Measurements from ENCODE around the gene DXO.
"Not testable (repeated sequence)": the region's sequence is repeated elsewhere in the genome, so short reads cannot be mapped to it uniquely, and the experiment has no call there.

DXO gene

GRCh38 chr6:31943742-31944141 is 28.2 kb downstream of the DXO start:
- Histone ChIP-seq H3K4me3 (ENCODE audit: low read length) (no peak overlapping the region), H3K9me3 (ENCODE audit: insufficient read depth, low read depth, low read length) (no peaks in the 10 kb centered on the region), H3K4me1 (ENCODE audit: insufficient read depth, low read length) (peaks cover 16% of the 10 kb centered on the region; the same call in 1 of the 2 replicates), H3K27me3 (ENCODE audit: insufficient read depth, low read length) (no peaks in the 10 kb centered on the region), H3K27ac (ENCODE audit: low read depth, low read length) (no peak overlapping the region), H3K9ac (ENCODE audit: low read depth, low read length) (no peak overlapping the region), H3K36me3 (ENCODE audit: insufficient read depth, low read length) (no peaks in the 10 kb centered on the region)
- WGBS: 84% methylated on average over 3 of the region's 3 CpGs

- Histone ChIP-seq H3K4me1 (ENCODE audit: insufficient read depth, low read length) (peaks cover 8% of the 10 kb centered on the region; the same call in 1 of the 2 replicates), H3K4me3 (ENCODE audit: low read length) (no peak overlapping the region), H3K27me3 (ENCODE audit: insufficient read depth, low read length) (no peaks in the 10 kb centered on the region), H3K9me3 (ENCODE audit: insufficient read depth, low read depth, low read length) (no peaks in the 10 kb centered on the region), H3K9ac (ENCODE audit: low read depth, low read length) (no peak overlapping the region), H3K27ac (ENCODE audit: low read depth, low read length) (no peak overlapping the region), H3K36me3 (ENCODE audit: insufficient read depth, low read length) (no peaks in the 10 kb centered on the region)
- WGBS: 59% methylated on average over 6 of the region's 6 CpGs
Measured at GRCh38 chr6:31940256-31940664, 31.7 kb downstream of the DXO start.

DNA sequence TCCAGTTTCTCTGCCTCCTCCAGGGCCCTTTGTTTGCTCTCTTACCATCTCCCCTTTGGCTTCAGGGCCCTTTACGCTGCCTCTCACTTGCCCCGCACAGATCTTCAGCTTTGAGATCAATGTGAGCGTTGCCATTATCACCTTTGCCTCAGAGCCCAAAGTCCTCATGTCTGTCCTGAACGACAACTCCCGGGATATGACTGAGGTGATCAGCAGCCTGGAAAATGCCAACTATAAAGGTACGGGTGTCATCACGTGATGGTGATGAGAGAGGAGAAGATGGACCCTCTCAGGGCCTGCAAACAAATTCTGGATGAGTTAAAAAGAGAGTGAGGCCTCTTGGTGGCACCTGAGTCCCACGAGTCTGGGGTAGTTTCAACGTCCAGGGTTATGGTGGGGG is 36.1 kb downstream of the DXO start:
- 86% methylated on average over 9 of the region's 9 CpGs for WGBS
- H3K4me3 ChIP-seq (ENCODE audit: low read length): no peak overlapping the region
- no peak overlapping the region for H3K9ac ChIP-seq (ENCODE audit: low read depth, low read length)
- 0 out of 2 replicates have a peak, but pooled peaks cover 3% of the 10 kb centered on the region for H3K9me3 ChIP-seq (ENCODE audit: insufficient read depth, low read depth, low read length)
- no peaks in the 10 kb centered on the region for H3K27me3 ChIP-seq (ENCODE audit: insufficient read depth, low read length)
- H3K36me3 ChIP-seq (ENCODE audit: insufficient read depth, low read length): no peaks in the 10 kb centered on the region
- no peak overlapping the region for H3K27ac ChIP-seq (ENCODE audit: low read depth, low read length)
- H3K4me1 ChIP-seq (ENCODE audit: insufficient read depth, low read length): 0 out of 2 replicates have a peak, but pooled peaks cover 8% of the 10 kb centered on the region

- Histone ChIP-seq H3K4me1 (ENCODE audit: insufficient read depth, low read length) (0 out of 2 replicates have a peak, but pooled peaks cover under 1% of the 10 kb centered on the region), H3K36me3 (ENCODE audit: insufficient read depth, low read length) (no peaks in the 10 kb centered on the region), H3K27ac (ENCODE audit: low read depth, low read length) (no peak overlapping the region), H3K4me3 (ENCODE audit: low read length) (no peak overlapping the region), H3K9me3 (ENCODE audit: insufficient read depth, low read depth, low read length) (0 out of 2 replicates have a peak, but pooled peaks cover 3% of the 10 kb centered on the region), H3K9ac (ENCODE audit: low read depth, low read length) (no peak overlapping the region), H3K27me3 (ENCODE audit: insufficient read depth, low read length) (no peaks in the 10 kb centered on the region)
- WGBS: no CpG with 5 or more reads among the region's 3 CpGs
Measured at GRCh38 chr6:31935021-31935420, 36.9 kb downstream of the DXO start.

DNA sequence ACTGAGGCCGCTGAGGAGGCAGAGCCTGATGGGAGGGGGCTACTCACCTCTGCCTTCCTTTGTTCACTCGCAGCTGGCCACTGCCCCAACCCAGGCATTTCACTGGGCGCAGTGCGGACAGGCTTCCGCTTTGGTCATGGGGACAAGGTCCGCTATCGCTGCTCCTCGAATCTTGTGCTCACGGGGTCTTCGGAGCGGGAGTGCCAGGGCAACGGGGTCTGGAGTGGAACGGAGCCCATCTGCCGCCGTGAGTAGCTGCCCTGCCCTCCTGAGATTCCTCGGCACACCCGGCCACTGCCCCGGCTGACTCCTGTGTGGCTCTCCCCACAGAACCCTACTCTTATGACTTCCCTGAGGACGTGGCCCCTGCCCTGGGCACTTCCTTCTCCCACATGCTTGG is 38.4 kb downstream of the DXO start:
- Histone ChIP-seq H3K4me1 (ENCODE audit: insufficient read depth, low read length) (no peaks in the 10 kb centered on the region), H3K9me3 (ENCODE audit: insufficient read depth, low read depth, low read length) (0 out of 2 replicates have a peak, but pooled peaks cover 3% of the 10 kb centered on the region), H3K9ac (ENCODE audit: low read depth, low read length) (no peak overlapping the region), H3K4me3 (ENCODE audit: low read length) (no peak overlapping the region), H3K36me3 (ENCODE audit: insufficient read depth, low read length) (no peaks in the 10 kb centered on the region), H3K27me3 (ENCODE audit: insufficient read depth, low read length) (no peaks in the 10 kb centered on the region), H3K27ac (ENCODE audit: low read depth, low read length) (no peak overlapping the region)
- WGBS: 93% methylated on average over 19 of the region's 19 CpGs

DNA sequence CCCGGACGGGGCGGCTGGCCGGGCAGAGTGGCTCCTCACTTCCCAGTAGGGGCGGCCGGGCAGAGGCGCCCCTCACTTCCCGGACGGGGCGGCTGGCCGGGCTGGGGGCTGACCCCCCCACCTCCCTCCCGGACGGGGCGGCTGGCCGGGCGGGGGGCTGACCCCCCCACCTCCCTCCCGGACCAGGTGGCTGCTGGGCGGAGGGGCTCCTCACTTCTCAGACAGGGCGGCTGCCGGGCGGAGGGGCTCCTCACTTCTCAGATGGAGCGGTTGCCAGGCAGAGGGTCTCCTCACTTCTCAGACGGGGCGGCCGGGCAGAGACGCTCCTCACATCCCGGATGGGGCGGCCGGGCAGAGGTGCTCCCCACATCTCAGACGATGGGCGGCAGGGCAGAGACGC is 39.8 kb downstream of the DXO start:
- H3K9ac ChIP-seq (ENCODE audit: low read depth, low read length); H3K4me3 ChIP-seq (ENCODE audit: low read length); H3K9me3 ChIP-seq (ENCODE audit: insufficient read depth, low read depth, low read length); H3K27ac ChIP-seq (ENCODE audit: low read depth, low read length); H3K4me1 ChIP-seq (ENCODE audit: insufficient read depth, low read length); H3K27me3 ChIP-seq (ENCODE audit: insufficient read depth, low read length); H3K36me3 ChIP-seq (ENCODE audit: insufficient read depth, low read length): not testable (repeated sequence)
- WGBS: 92% methylated on average over 28 of the region's 32 CpGs

DNA sequence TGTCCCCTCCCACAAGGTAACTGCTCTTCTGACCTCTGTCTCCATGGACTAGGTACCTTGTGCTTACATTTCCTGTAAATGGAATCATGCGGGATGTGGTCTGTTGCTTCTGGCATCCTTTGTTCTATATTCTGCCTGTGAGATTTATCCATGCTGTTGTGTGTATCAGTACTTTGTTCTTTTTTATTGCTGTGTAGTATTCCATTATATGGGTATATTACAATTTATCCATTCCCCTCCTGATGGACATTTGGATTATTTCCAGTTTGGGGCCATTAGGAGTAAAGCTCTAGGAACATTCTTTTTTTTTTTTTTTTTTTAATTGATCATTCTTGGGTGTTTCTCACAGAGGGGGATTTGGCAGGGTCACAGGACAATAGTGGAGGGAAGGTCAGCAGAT is 41.0 kb downstream of the DXO start:
- Histone ChIP-seq H3K4me1 (ENCODE audit: insufficient read depth, low read length) (no peaks in the 10 kb centered on the region), H3K27ac (ENCODE audit: low read depth, low read length) (no peak overlapping the region), H3K36me3 (ENCODE audit: insufficient read depth, low read length) (no peaks in the 10 kb centered on the region), H3K9me3 (ENCODE audit: insufficient read depth, low read depth, low read length) (0 out of 2 replicates have a peak, but pooled peaks cover 3% of the 10 kb centered on the region), H3K4me3 (ENCODE audit: low read length) (no peak overlapping the region), H3K27me3 (ENCODE audit: insufficient read depth, low read length) (no peaks in the 10 kb centered on the region), H3K9ac (ENCODE audit: low read depth, low read length) (no peak overlapping the region)
- WGBS: 100% methylated on average over 1 of the region's 1 CpG

GRCh38 chr6:31928672-31928939 is 43.3 kb downstream of the DXO start:
- Histone ChIP-seq H3K36me3 (ENCODE audit: insufficient read depth, low read length) (no peaks in the 10 kb centered on the region), H3K9ac (ENCODE audit: low read depth, low read length) (no peak overlapping the region), H3K27me3 (ENCODE audit: insufficient read depth, low read length) (no peaks in the 10 kb centered on the region), H3K4me3 (ENCODE audit: low read length) (no peak overlapping the region), H3K27ac (ENCODE audit: low read depth, low read length) (no peak overlapping the region), H3K4me1 (ENCODE audit: insufficient read depth, low read length) (no peaks in the 10 kb centered on the region), H3K9me3 (ENCODE audit: insufficient read depth, low read depth, low read length) (0 out of 2 replicates have a peak, but pooled peaks cover 3% of the 10 kb centered on the region)
- WGBS: 90% methylated on average over 9 of the region's 9 CpGs

DNA sequence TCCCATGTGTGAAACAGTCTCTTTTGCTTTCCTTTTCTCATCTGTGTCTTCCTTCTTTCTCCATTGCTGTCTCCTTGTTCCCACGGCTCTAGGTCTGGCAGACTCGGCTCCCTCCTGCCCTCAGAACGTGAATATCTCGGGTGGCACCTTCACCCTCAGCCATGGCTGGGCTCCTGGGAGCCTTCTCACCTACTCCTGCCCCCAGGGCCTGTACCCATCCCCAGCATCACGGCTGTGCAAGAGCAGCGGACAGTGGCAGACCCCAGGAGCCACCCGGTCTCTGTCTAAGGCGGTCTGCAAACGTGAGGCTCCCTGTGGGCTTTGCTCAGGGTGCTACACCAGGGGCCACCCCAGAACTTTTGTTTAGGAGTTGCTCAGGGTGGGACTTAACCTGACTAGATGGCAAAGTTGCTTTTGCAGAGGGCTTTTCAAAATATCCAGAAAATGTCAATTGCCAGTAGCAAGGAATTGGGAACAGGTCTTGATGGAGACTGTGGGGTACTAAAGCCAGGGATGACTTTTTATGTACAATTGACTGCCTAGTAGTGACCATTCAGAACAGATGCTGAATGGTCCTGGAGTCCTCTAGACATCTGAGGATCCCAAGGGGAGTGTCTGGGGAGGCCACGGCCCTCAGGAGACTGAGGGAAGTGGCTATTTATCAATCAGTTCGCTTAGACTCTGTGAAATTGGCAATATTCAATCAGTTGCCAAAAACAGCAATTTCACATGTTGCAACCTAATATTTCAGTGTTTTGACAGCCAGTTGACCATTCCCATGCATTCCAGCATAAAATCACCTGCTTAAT is 43.9 kb downstream of the DXO start:
- Histone ChIP-seq H3K27me3 (ENCODE audit: insufficient read depth, low read length) (no peaks in the 10 kb centered on the region), H3K9me3 (ENCODE audit: insufficient read depth, low read depth, low read length) (0 out of 2 replicates have a peak, but pooled peaks cover under 1% of the 10 kb centered on the region), H3K9ac (ENCODE audit: low read depth, low read length) (no peak overlapping the region), H3K4me3 (ENCODE audit: low read length) (no peak overlapping the region), H3K27ac (ENCODE audit: low read depth, low read length) (no peak overlapping the region), H3K36me3 (ENCODE audit: insufficient read depth, low read length) (no peaks in the 10 kb centered on the region), H3K4me1 (ENCODE audit: insufficient read depth, low read length) (no peaks in the 10 kb centered on the region)
- WGBS: 90% methylated on average over 11 of the region's 11 CpGs

- Histone ChIP-seq H3K27me3 (ENCODE audit: insufficient read depth, low read length) (no peaks in the 10 kb centered on the region), H3K36me3 (ENCODE audit: insufficient read depth, low read length) (no peaks in the 10 kb centered on the region), H3K4me1 (ENCODE audit: insufficient read depth, low read length) (no peaks in the 10 kb centered on the region), H3K4me3 (ENCODE audit: low read length) (no peak within 1 kb of the TSS), H3K9me3 (ENCODE audit: insufficient read depth, low read depth, low read length) (no peaks in the 10 kb centered on the region), H3K27ac (ENCODE audit: low read depth, low read length) (no peak within 1 kb of the TSS), H3K9ac (ENCODE audit: low read depth, low read length) (no peak within 1 kb of the TSS)
- 78% methylated on average over 11 of the region's 11 CpGs for WGBS
Measured at GRCh38 chr6:31927242-31927862, 44.6 kb downstream of the DXO start, which contains the start of gene C2. C2 (plus strand) TSS chr6:31927717; CDS start chr6:31927753, 36 bp downstream.

DNA sequence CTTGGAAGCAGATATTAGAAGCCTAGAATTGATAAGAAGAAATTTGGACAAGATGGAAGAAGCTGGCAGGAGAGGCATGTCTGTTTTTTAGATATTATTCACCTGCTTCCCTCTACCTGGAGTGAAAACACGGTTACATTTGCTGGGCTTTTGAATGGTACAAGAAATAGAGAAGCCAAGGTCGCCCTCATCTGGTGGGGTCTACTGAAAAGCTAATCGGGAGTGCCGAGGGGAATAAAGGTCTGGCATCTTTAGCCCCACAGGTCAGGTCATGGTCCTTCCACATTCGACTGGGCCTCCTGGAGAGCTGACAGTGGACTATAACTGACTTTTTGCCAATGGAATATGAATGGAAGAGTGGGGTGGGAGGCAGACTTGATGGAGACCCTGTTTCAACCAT is 49.0 kb downstream of the DXO start:
- Histone ChIP-seq H3K4me1 (ENCODE audit: insufficient read depth, low read length) (no peaks in the 10 kb centered on the region), H3K27me3 (ENCODE audit: insufficient read depth, low read length) (no peaks in the 10 kb centered on the region), H3K9ac (ENCODE audit: low read depth, low read length) (no peak overlapping the region), H3K9me3 (ENCODE audit: insufficient read depth, low read depth, low read length) (no peaks in the 10 kb centered on the region), H3K27ac (ENCODE audit: low read depth, low read length) (no peak overlapping the region), H3K4me3 (ENCODE audit: low read length) (no peak overlapping the region), H3K36me3 (ENCODE audit: insufficient read depth, low read length) (no peaks in the 10 kb centered on the region)
- 28% methylated on average over 5 of the region's 5 CpGs for WGBS

Measured in HUES64 (cell line).